ENCODE data around the gene EPS15. TPM values are rescaled to one million over a fixed set of nuclear protein-coding genes. Genes with fewer than 3 reads are reported as not detected.

Gene EPS15
- total and polyA plus RNA-seq, 10 of the 15 experiments (the other 5 are each of a cell fraction or from before 2014, with no cell fraction given) = 24.7 to 87.8 (median 56.3) TPM

DNA sequence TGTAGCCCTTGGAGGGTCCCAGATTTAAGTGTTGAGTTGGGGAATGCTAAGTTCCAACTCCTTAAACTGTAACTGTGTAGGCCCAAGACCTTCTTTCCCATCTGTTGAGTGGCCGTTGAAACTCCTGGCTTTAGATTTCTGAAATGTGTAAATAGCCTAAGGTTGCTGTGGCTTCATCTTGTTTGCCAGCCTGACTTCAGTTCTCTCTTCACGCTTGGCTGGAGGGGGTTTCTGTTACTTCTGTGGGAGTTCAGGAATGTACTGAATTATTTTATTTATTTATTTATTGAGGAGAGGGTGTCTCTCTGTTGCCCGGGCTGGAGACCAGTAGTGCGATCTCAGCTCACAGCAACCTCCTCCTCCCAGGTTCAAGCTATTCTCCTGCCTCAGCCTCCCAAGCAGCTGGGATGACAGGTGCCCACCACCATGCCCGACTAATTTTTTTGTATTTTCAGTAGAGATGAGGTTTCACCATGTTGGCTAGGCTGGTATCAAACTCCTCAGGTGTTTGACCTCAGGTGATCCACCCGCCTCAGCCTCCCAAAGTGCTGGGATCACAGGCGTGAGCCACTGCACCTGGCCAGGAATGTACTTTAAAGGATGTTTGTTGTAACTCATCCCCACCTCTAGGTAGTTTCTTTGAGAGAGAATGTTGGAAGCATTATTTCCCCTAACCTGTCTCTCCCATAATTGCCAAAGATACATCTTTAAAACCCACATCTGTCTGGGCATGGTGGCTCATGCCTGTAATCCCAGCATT is 194.6 kb downstream of the EPS15 start:
- ChIA-PET POLR2A (no interaction called here), RAD21 (ENCODE audit: unreplicated experiment) (no interaction called here), CTCF (no interaction called here), SMC1A (ENCODE audit: uncharacterized antibody, unreplicated experiment) (no interaction called here)
- BruUV-seq (replicated peaks) = no TSS peak
- Histone ChIP-seq H3K36me3 (ENCODE audit: control insufficient read depth in 2 of 2, insufficient read depth in 2 of 2, low read length in 1 of 2) (no peaks in the 10 kb centered on the region), H4K20me1 (ENCODE audit: control insufficient read depth, insufficient read depth) (no peaks in the 10 kb centered on the region), H3K4me2 (ENCODE audit: control insufficient read depth, insufficient read depth) (no peak overlapping the region), H3K4me1 (ENCODE audit: control insufficient read depth, insufficient read depth, low read length) (no peaks in the 10 kb centered on the region), H3K27ac (ENCODE audit: control insufficient read depth, insufficient read depth) (no peak overlapping the region), H3K9ac (ENCODE audit: control insufficient read depth, insufficient read depth, low read length) (no peak overlapping the region), H3K9me3 (replicated peaks; ENCODE audit: control insufficient read depth, insufficient read depth, low read length) (no peaks in the 10 kb centered on the region), H3K79me2 (ENCODE audit: control insufficient read depth, insufficient read depth, low read length) (no peaks in the 10 kb centered on the region), H3K27me3 (replicated peaks in 1 of 2; ENCODE audit: control insufficient read depth in 2 of 2, insufficient read depth in 2 of 2, low read length in 1 of 2) (no peaks in the 10 kb centered on the region; a peak in 1 of 4 replicates), H3K4me3 (no peak overlapping the region), H2AFZ (ENCODE audit: control insufficient read depth, low read depth, low read length) (no peak overlapping the region)
- ATAC-seq (no peak), FAIRE-seq (no peak), DNase-seq (ENCODE audit: low read depth, low spot score) (no peak)
- intact Hi-C loops (cut with micrococcal nuclease; ENCODE audit: unreplicated experiment) (no loop called here), in situ Hi-C loops (cut with MboI) (no loop called here)
- 79% methylated on average over 7 of the region's 7 CpGs for WGBS (ENCODE audit: insufficient coverage, insufficient replicate concordance, low lambda C conversion rate, missing lambda C conversion rate)
- TF ChIP-seq ZNF207 (IDR thresholded peaks at IDR 0.05; ENCODE audit: borderline replicate concordance) (no peak), NBN (IDR thresholded peaks at IDR 0.05) (no peak), DPF2 (IDR thresholded peaks at IDR 0.05) (no peak), CHD2 (IDR thresholded peaks at IDR 0.05; ENCODE audit: borderline replicate concordance, low read depth, low read length) (no peak), MEF2A (IDR thresholded peaks at IDR 0.05; ENCODE audit: insufficient read depth, low read depth, low read length) (no peak), POU2F2 (IDR thresholded peaks at IDR 0.05; ENCODE audit: borderline replicate concordance, low read depth, low read length) (no peak), SRF (IDR thresholded peaks at IDR 0.05; ENCODE audit: low read depth in 2 of 2, low read length in 2 of 2) (no peak), ZBED1 (IDR thresholded peaks at IDR 0.05; ENCODE audit: borderline replicate concordance) (no peak)
- TF ChIP-seq, protein P1, sequence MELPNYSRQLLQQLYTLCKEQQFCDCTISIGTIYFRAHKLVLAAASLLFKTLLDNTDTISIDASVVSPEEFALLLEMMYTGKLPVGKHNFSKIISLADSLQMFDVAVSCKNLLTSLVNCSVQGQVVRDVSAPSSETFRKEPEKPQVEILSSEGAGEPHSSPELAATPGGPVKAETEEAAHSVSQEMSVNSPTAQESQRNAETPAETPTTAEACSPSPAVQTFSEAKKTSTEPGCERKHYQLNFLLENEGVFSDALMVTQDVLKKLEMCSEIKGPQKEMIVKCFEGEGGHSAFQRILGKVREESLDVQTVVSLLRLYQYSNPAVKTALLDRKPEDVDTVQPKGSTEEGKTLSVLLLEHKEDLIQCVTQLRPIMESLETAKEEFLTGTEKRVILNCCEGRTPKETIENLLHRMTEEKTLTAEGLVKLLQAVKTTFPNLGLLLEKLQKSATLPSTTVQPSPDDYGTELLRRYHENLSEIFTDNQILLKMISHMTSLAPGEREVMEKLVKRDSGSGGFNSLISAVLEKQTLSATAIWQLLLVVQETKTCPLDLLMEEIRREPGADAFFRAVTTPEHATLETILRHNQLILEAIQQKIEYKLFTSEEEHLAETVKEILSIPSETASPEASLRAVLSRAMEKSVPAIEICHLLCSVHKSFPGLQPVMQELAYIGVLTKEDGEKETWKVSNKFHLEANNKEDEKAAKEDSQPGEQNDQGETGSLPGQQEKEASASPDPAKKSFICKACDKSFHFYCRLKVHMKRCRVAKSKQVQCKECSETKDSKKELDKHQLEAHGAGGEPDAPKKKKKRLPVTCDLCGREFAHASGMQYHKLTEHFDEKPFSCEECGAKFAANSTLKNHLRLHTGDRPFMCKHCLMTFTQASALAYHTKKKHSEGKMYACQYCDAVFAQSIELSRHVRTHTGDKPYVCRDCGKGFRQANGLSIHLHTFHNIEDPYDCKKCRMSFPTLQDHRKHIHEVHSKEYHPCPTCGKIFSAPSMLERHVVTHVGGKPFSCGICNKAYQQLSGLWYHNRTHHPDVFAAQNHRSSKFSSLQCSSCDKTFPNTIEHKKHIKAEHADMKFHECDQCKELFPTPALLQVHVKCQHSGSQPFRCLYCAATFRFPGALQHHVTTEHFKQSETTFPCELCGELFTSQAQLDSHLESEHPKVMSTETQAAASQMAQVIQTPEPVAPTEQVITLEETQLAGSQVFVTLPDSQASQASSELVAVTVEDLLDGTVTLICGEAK (IDR thresholded peaks at IDR 0.05; ENCODE audit: borderline replicate concordance) = no peak
- TF ChIP-seq, protein P2, sequence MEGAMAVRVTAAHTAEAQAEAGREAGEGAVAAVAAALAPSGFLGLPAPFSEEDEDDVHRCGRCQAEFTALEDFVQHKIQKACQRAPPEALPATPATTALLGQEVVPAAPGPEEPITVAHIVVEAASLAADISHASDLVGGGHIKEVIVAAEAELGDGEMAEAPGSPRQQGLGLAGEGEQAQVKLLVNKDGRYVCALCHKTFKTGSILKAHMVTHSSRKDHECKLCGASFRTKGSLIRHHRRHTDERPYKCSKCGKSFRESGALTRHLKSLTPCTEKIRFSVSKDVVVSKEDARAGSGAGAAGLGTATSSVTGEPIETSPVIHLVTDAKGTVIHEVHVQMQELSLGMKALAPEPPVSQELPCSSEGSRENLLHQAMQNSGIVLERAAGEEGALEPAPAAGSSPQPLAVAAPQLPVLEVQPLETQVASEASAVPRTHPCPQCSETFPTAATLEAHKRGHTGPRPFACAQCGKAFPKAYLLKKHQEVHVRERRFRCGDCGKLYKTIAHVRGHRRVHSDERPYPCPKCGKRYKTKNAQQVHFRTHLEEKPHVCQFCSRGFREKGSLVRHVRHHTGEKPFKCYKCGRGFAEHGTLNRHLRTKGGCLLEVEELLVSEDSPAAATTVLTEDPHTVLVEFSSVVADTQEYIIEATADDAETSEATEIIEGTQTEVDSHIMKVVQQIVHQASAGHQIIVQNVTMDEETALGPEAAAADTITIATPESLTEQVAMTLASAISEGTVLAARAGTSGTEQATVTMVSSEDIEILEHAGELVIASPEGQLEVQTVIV (IDR thresholded peaks at IDR 0.05; ENCODE audit: borderline replicate concordance, partially characterized antibody) = no peak
